Measurements from ENCODE around the gene PI4K2A.

GRCh38 chr10:97679594-97679993 lies 39.1 kb downstream of the PI4K2A start:
- TF ChIP-seq CTCF (optimal IDR thresholded peaks at IDR 0.05 in 1 of 3, IDR thresholded peaks at IDR 0.05 in 1 of 3, conservative IDR thresholded peaks at IDR 0.05 in 1 of 3; ENCODE audit: extremely low read depth in 1 of 3, insufficient read depth in 2 of 3, low read length in 3 of 3) (no peak), EZH2 (IDR thresholded peaks at IDR 0.05; ENCODE audit: low read length) (no peak)

Measured in keratinocyte (primary cell).